Endothelial cell of umbilical vein (primary cell): ENCODE measurements around the gene DEFB124. TPM values are rescaled to one million over a fixed set of nuclear protein-coding genes. Genes with fewer than 3 reads are reported as not detected.
A peak's percentile ranks its signal among the peaks of the same experiment; 100 is the strongest.

Experiments
- BruUV-seq: library from RNA; stranded (reverse); fragments of 400-500 nt; replicated peaks from 2 replicates; lab custom pipeline; 2021; lab: Mats Ljungman, UMichigan
- CTCF ChIA-PET: fragments of 300-600, 350-600 bp; sonication (Branson Sonifier 250); formaldehyde crosslinking; loops from one replicate; lab custom pipeline; 2021; ENCODE audit warnings: antibody characterized with exemption, inconsistent platforms; lab: Charles Lee
- POLR2A ChIA-PET: fragments of 300-600, 350-600 bp; sonication (Branson Sonifier 250); formaldehyde crosslinking; loops from one replicate; lab custom pipeline; 2021; ENCODE audit warnings: antibody characterized with exemption, inconsistent platforms; lab: Charles Lee
- DNase-seq: peaks from one replicate; pipeline ENCODE4 v3.0.0-alpha.2; 2011; ENCODE audit warnings: low read depth, low spot score
- FAIRE-seq: peaks from 2 replicates; lab custom pipeline; 2011; peaks lifted over from hg19 to GRCh38; lab: Jason Lieb, UNC
- H2AFZ ChIP-seq: 2 replicates; pipeline ENCODE4 v1.6.0; 2012; ENCODE audit warnings: low read depth, low read length, control low read depth, inconsistent platforms
- H3K27ac ChIP-seq: 2 replicates; pipeline ENCODE4 v1.5.1; 2011; ENCODE audit warnings: low read depth, mild to moderate bottlenecking, control low read depth, low read length, moderate library complexity; ENCODE audit not compliant: insufficient read depth
- H3K27me3 ChIP-seq, 2 experiments: 2 replicates each; pipeline versions ENCODE4 v1.6.0 to v1.6.1; 2011; ENCODE audit warnings: low read length in 2 of 2, mixed read lengths in 1 of 2; ENCODE audit not compliant: control insufficient read depth in 2 of 2, insufficient read depth in 2 of 2
- H3K36me3 ChIP-seq, 2 experiments: 2 replicates in 1 of 2; 3 replicates in 1 of 2; pipeline ENCODE4 v1.5.1; 2011; ENCODE audit warnings: low read length in 2 of 2, mild to moderate bottlenecking in 1 of 2, moderate library complexity in 1 of 2; ENCODE audit not compliant: control insufficient read depth in 2 of 2, insufficient read depth in 2 of 2; ENCODE audit errors: extremely low read depth in 1 of 2
- H3K4me1 ChIP-seq: 3 replicates; pipeline ENCODE4 v1.5.1; 2011; ENCODE audit warnings: mild to moderate bottlenecking, low read length; ENCODE audit not compliant: control insufficient read depth, insufficient read depth; ENCODE audit errors: extremely low read depth
- H3K4me2 ChIP-seq: 2 replicates; pipeline ENCODE4 v1.6.1; 2011; ENCODE audit warnings: low read length, control low read depth, mixed read lengths; ENCODE audit not compliant: insufficient read depth
- H3K4me3 ChIP-seq, 3 experiments: fragments of 200-600 bp in 1 of 3; sonication (generic), shearing (Covaris generic) in 1 of 3; replicated peaks in 1 of 3; 2 replicates each; pipeline ENCODE4 v1.5.1; 2011 to 2016; ENCODE audit warnings: control low read depth in 3 of 3, low read length in 3 of 3, mild to moderate bottlenecking in 2 of 3, inconsistent platforms in 1 of 3, low read depth in 1 of 3, moderate library complexity in 1 of 3; ENCODE audit not compliant: insufficient read depth in 1 of 3
- H3K79me2 ChIP-seq: 2 replicates; pipeline ENCODE4 v1.6.0; 2012; ENCODE audit warnings: low read length, inconsistent platforms; ENCODE audit not compliant: control insufficient read depth, insufficient read depth
- H3K9ac ChIP-seq: replicated peaks from 2 replicates; pipeline ENCODE3; 2011; ENCODE audit warnings: low read length, control low read depth; ENCODE audit not compliant: insufficient read depth; ENCODE audit errors: extremely low read depth
- H3K9me1 ChIP-seq: replicated peaks from 3 replicates; pipeline ENCODE4 v1.6.0; 2011; ENCODE audit warnings: mild to moderate bottlenecking, low read length; ENCODE audit not compliant: control insufficient read depth, insufficient read depth; ENCODE audit errors: extremely low read depth
- H3K9me3 ChIP-seq: replicated peaks from 2 replicates; pipeline ENCODE4 v1.5.1; 2012; ENCODE audit warnings: low read length, inconsistent platforms; ENCODE audit not compliant: control insufficient read depth, insufficient read depth
- H4K20me1 ChIP-seq: replicated peaks from 2 replicates; pipeline ENCODE3; 2011; ENCODE audit warnings: mild to moderate bottlenecking, low read length; ENCODE audit not compliant: control insufficient read depth, insufficient read depth; ENCODE audit errors: extremely low read depth
- GATA2 ChIP-seq: IDR thresholded peaks from 2 replicates; pipeline ENCODE4 v1.7.0; 2011; ENCODE audit warnings: low read depth, mild to moderate bottlenecking, moderate library complexity, mixed read lengths, low read length; ENCODE audit not compliant: insufficient read length, insufficient read depth
- POLR2AphosphoS5 ChIP-seq: IDR thresholded peaks from 2 replicates; pipeline ENCODE4 v1.6.1; 2012; ENCODE audit warnings: low read depth, mild to moderate bottlenecking, control low read depth, low read length, moderate library complexity; ENCODE audit not compliant: insufficient read depth
- dilution Hi-C: fragments of 300-500 bp; cut with MboI; formaldehyde crosslinking; loops from one replicate; pipeline ENCODE4 v1.15.0; 2019; ENCODE audit warnings: low sequenced_read_pairs; ENCODE audit not compliant: extremely low pct_ligation_motif_present
- intact Hi-C: fragments of 100-400 bp; cut with micrococcal nuclease; formaldehyde crosslinking; loops from one replicate; pipeline ENCODE4 v1.10.0; 2022
- polyA plus RNA-seq, 4 experiments: library from polyadenylated mRNA; depleted of rRNA in 3 of 4; stranded (reverse) in 3 of 4; unstranded in 1 of 4; fragments of >200 nt; gene quantifications; 2 replicates each; pipeline versions ENCODE4 v1.2.1 to v1.2.3, GENCODE V29; 2011 to 2012; ENCODE audit warnings: missing spikeins in 1 of 4
- total RNA-seq: library from RNA; stranded (reverse); gene quantifications from 2 replicates; pipeline ENCODE4 v1.2.3, GENCODE V29; 2021
- TF ChIP-seq, protein P1 (sequence below), 2 donors: IDR thresholded peaks; 1 replicate in 1 of 2; 2 replicates in 1 of 2; pipeline ENCODE4 v1.5.1; 2011; ENCODE audit warnings: low read length in 2 of 2, mild to moderate bottlenecking in 2 of 2, moderate library complexity in 2 of 2, control low read depth in 1 of 2, inconsistent platforms in 1 of 2, low read depth in 1 of 2; ENCODE audit not compliant: insufficient read depth in 1 of 2; ENCODE audit errors: extremely low read depth in 1 of 2

DEFB124 gene
- total and polyA plus RNA-seq, 2 donors (not counting 3 experiments of a cell fraction or from before 2014, with no cell fraction given) = not detected

GRCh38 chr20:31485450-31486339, 10.8 kb upstream of the DEFB124 start:
- Histone ChIP-seq H3K4me3 (peak overlapping the region in 1 of 3 experiments; percentile 1), H3K36me3 (no peaks in the 10 kb centered on the region), H3K9ac (no peak overlapping the region), H3K27ac (no peak overlapping the region), H3K27me3 (peaks cover 0 to 11% of the 10 kb centered on the region in 2 experiments), H3K4me1 (no peaks in the 10 kb centered on the region), H4K20me1 (no peaks in the 10 kb centered on the region), H3K4me2 (peak overlapping the region; percentile 12), H3K9me3 (no peaks in the 10 kb centered on the region), H3K79me2 (no peaks in the 10 kb centered on the region), H2AFZ (peak overlapping the region; percentile 51), H3K9me1 (no peaks in the 10 kb centered on the region)
- BruUV-seq = no TSS peak
- TF ChIP-seq GATA2 = no peak
- TF ChIP-seq, protein P1, sequence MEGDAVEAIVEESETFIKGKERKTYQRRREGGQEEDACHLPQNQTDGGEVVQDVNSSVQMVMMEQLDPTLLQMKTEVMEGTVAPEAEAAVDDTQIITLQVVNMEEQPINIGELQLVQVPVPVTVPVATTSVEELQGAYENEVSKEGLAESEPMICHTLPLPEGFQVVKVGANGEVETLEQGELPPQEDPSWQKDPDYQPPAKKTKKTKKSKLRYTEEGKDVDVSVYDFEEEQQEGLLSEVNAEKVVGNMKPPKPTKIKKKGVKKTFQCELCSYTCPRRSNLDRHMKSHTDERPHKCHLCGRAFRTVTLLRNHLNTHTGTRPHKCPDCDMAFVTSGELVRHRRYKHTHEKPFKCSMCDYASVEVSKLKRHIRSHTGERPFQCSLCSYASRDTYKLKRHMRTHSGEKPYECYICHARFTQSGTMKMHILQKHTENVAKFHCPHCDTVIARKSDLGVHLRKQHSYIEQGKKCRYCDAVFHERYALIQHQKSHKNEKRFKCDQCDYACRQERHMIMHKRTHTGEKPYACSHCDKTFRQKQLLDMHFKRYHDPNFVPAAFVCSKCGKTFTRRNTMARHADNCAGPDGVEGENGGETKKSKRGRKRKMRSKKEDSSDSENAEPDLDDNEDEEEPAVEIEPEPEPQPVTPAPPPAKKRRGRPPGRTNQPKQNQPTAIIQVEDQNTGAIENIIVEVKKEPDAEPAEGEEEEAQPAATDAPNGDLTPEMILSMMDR (IDR thresholded peaks at IDR 0.05; ENCODE audit: extremely low read depth in 1 of 2, insufficient read depth in 1 of 2, low read depth in 1 of 2, low read length in 2 of 2) = no peak
- TF ChIP-seq POLR2AphosphoS5 = no peak
- dilution Hi-C loops = no loop called here
- intact Hi-C loops = loop anchor here (2.0 kb wide), 1 partner anchor 29 kb away; the partner anchor contains the start of gene HM13
- CTCF ChIA-PET = interaction anchor here (1.0 to 9.5 kb wide), 3 partner anchors 18 to 27 kb away, joined by 3 to 114 read pairs (median 9); no protein-coding TSS in a partner anchor
- FAIRE-seq (no peak), DNase-seq (peak; percentile 70)
- POLR2A ChIA-PET = no interaction called here
